Mucosa of descending colon (tissue), 3 donors: ENCODE results near the gene GPX6. TPM values are rescaled to one million over a fixed set of nuclear protein-coding genes. Genes with fewer than 3 reads are reported as not detected.
"Not testable (repeated sequence)": the region's sequence is repeated elsewhere in the genome, so short reads cannot be mapped to it uniquely, and the experiment has no call there.

Experiments
- ATAC-seq: fragments of 200-7000 bp; cut with Tn5 transposase; one replicate; pipeline ENCODE4 v1.9.1; 2020; ENCODE audit warnings: mild to moderate bottlenecking, moderate library complexity
- DNase-seq, 3 donors: peaks; one replicate each; pipeline ENCODE4 v3.0.0-alpha.2; 2020
- H3K36me3 ChIP-seq: fragments of 200-600 bp; one replicate; pipeline ENCODE4 v1.8.0; 2021; ENCODE audit warnings: low read depth, mild to moderate bottlenecking
- H3K4me1 ChIP-seq: fragments of 200-600 bp; one replicate; pipeline ENCODE4 v1.8.0; 2021; ENCODE audit warnings: low read depth, mild to moderate bottlenecking
- H3K4me3 ChIP-seq: fragments of 200-600 bp; one replicate; pipeline ENCODE4 v1.8.0; 2021; ENCODE audit warnings: mild to moderate bottlenecking
- H3K9me3 ChIP-seq: fragments of 200-600 bp; one replicate; pipeline ENCODE4 v1.8.0; 2021; ENCODE audit warnings: mild to moderate bottlenecking
- CTCF ChIP-seq: fragments of 200-600 bp; IDR thresholded peaks from one replicate; pipeline ENCODE4 v1.8.0; 2022; ENCODE audit warnings: antibody characterized with exemption, mild to moderate bottlenecking
- intact Hi-C, 2 donors: fragments of 100-400 bp; cut with DNase I in 1 of 2; cut with micrococcal nuclease in 1 of 2; formaldehyde crosslinking; loops; one replicate each; pipeline versions ENCODE4 v1.11.0 to v1.11.1; 2022; cut with DNase I, micrococcal nuclease
- total RNA-seq, 3 donors: library from RNA; stranded (reverse); fragmentation: NEBNext Ultra II Directional in 2 of 3; extraction: Animal tissue kit (Norgen Biotek cat#: 25700) in 2 of 3; gene quantifications; one replicate each; pipeline versions ENCODE4 v1.2.1 to v1.2.4, GENCODE V29; 2021 to 2023
- donor health status: DM: no; HTN: no; CAD: no; lungs with moderate emphysema.
- donor health status: DM: no; HTN: no; CAD: no.
- donor health status: DM: no; HTN: yes; CAD: no.

Gene GPX6
- total RNA-seq, 3 donors from 2014 or later: not detected

- H3K9me3 ChIP-seq: no peaks in the 10 kb centered on the region
- DNase-seq (no peak), ATAC-seq (no peak)
- no peaks in the 10 kb centered on the region for H3K36me3 ChIP-seq
- H3K4me3 ChIP-seq: no peak overlapping the region
- TF ChIP-seq CTCF: no peak
- H3K4me1 ChIP-seq: no peaks in the 10 kb centered on the region
- intact Hi-C loops: no loop called here
Observed at GRCh38 chr6:28485482-28485881, 30.1 kb downstream of the GPX6 start.

- intact Hi-C loops: no loop called here
- Histone ChIP-seq H3K36me3 (no peaks in the 10 kb centered on the region), H3K9me3 (no peaks in the 10 kb centered on the region), H3K4me3 (no peak overlapping the region), H3K4me1 (no peaks in the 10 kb centered on the region)
- ATAC-seq (no peak), DNase-seq (no peak)
- TF ChIP-seq CTCF: no peak
Observed at GRCh38 chr6:28480253-28480932, 35.2 kb downstream of the GPX6 start.

- Histone ChIP-seq H3K4me3 (no peak overlapping the region), H3K4me1 (no peaks in the 10 kb centered on the region), H3K9me3 (no peaks in the 10 kb centered on the region), H3K36me3 (no peaks in the 10 kb centered on the region)
- no peak for ATAC-seq
- no peak for TF ChIP-seq CTCF
- no peak for DNase-seq
- intact Hi-C loops: no loop called here
Observed at GRCh38 chr6:28478518-28478917, 37.1 kb downstream of the GPX6 start.

GRCh38 chr6:28474441-28475219 lies 41.0 kb downstream of the GPX6 start:
- no peak for ATAC-seq
- H3K4me3 ChIP-seq: no peak overlapping the region
- no peak for TF ChIP-seq CTCF
- H3K9me3 ChIP-seq: no peaks in the 10 kb centered on the region
- no peak for DNase-seq
- intact Hi-C loops: no loop called here
- no peaks in the 10 kb centered on the region for H3K4me1 ChIP-seq
- no peaks in the 10 kb centered on the region for H3K36me3 ChIP-seq

- ATAC-seq, intact Hi-C loops, H3K4me1 ChIP-seq: not testable (repeated sequence)
Observed at GRCh38 chr6:28469153-28469745, 46.3 kb downstream of the GPX6 start.

GRCh38 chr6:28468056-28468455 lies 47.5 kb downstream of the GPX6 start:
- H3K9me3 ChIP-seq: no peaks in the 10 kb centered on the region
- H3K36me3 ChIP-seq: no peaks in the 10 kb centered on the region
- no peak for DNase-seq
- intact Hi-C loops: no loop called here
- no peak for TF ChIP-seq CTCF
- H3K4me3 ChIP-seq: no peak overlapping the region
- no peak for ATAC-seq
- H3K4me1 ChIP-seq: no peaks in the 10 kb centered on the region

More at GRCh38 chr6:28469153-28469745, 46.3 kb downstream of the GPX6 start:
- not testable (repeated sequence) for DNase-seq, H3K9me3 ChIP-seq, H3K4me3 ChIP-seq, H3K36me3 ChIP-seq
